HG03159 (cell line): Measurements from ENCODE around the gene USP37.

Source experiments
- ATAC-seq: cut with Tn5 transposase; IDR thresholded peaks from one replicate; pipeline ENCODE4 v1.9.1; 2021; ENCODE audit warnings: mild to moderate bottlenecking, moderate library complexity; ENCODE audit not compliant: unreplicated experiment

The USP37 gene

GRCh38 chr2:218405086-218405745, 162.9 kb downstream of the USP37 start:
- ATAC-seq: no peak

- no peak for ATAC-seq
These were observed 163.6 kb downstream of the USP37 start for GRCh38 chr2:218404351-218405085.

GRCh38 chr2:218403810-218404209, 164.3 kb downstream of the USP37 start:
- ATAC-seq: no peak

- no peak for ATAC-seq
These were observed 165.2 kb downstream of the USP37 start for GRCh38 chr2:218402911-218403411.

- no peak for ATAC-seq
These were observed 165.7 kb downstream of the USP37 start for GRCh38 chr2:218402491-218402901.

- ATAC-seq: no peak
These were observed 166.3 kb downstream of the USP37 start for GRCh38 chr2:218401890-218402289.

GRCh38 chr2:218400930-218401881, 166.9 kb downstream of the USP37 start:
- ATAC-seq: no peak
